ENCODE measurements around the gene SCFD2. TPM values are rescaled to one million over a fixed set of nuclear protein-coding genes. Genes with fewer than 3 reads are reported as not detected.
"Not testable (repeated sequence)": the region's sequence is repeated elsewhere in the genome, so short reads cannot be mapped to it uniquely, and the experiment has no call there.

Gene SCFD2
- total and polyA plus RNA-seq, 5 donors from 2014 or later = 15.0 to 23.9 (median 16.3) TPM

GRCh38 chr4:53274609-53275268 lies 91.1 kb downstream of the SCFD2 start:
- Histone ChIP-seq H3K36me3 (ENCODE audit: control insufficient read depth, insufficient read depth, low read length) (no peaks in the 10 kb centered on the region), H3K27ac (ENCODE audit: insufficient read depth, low read length, poor library complexity, severe bottlenecking) (no peak overlapping the region), H3K4me3 (ENCODE audit: low read depth, low read length) (no peak overlapping the region), H3K9me3 (ENCODE audit: control insufficient read depth in 2 of 2, low read length in 2 of 2) (no peaks in the 10 kb centered on the region), H3K27me3 (ENCODE audit: control insufficient read depth, insufficient read depth, low read length) (no peaks in the 10 kb centered on the region), H3K4me1 (ENCODE audit: control insufficient read depth, insufficient read depth, low read length, poor library complexity, severe bottlenecking) (no peaks in the 10 kb centered on the region)
- no peak overlapping the region for H3K4me3 Mint-ChIP-seq
- DNase-seq (no peak), ATAC-seq (ENCODE audit: low read depth in 2 of 2) (no peak)
- H3K9me3 Mint-ChIP-seq = peaks cover 0 to 2% (median 0%) of the 10 kb centered on the region in 7 donors
- peak overlapping the region in 1 of 3 donors; percentile 49 for H3K27ac Mint-ChIP-seq
- no peaks in the 10 kb centered on the region for H3K27me3 Mint-ChIP-seq
- peaks cover 0 to 3% (median 0%) of the 10 kb centered on the region in 4 donors for H3K4me1 Mint-ChIP-seq
- H3K36me3 Mint-ChIP-seq = peaks cover 33% of the 10 kb centered on the region

GRCh38 chr4:53273726-53274125 lies 92.1 kb downstream of the SCFD2 start:
- no peak overlapping the region for H3K27ac ChIP-seq (ENCODE audit: insufficient read depth, low read length, poor library complexity, severe bottlenecking)
- H3K27me3 ChIP-seq (ENCODE audit: control insufficient read depth, insufficient read depth, low read length) = no peaks in the 10 kb centered on the region
- no peaks in the 10 kb centered on the region for H3K36me3 ChIP-seq (ENCODE audit: control insufficient read depth, insufficient read depth, low read length)
- Mint-ChIP-seq H3K9me3 (no peaks in the 10 kb centered on the region), H3K27ac (no peak overlapping the region), H3K4me1 (peaks cover 0 to 3% (median 0%) of the 10 kb centered on the region in 4 donors), H3K36me3 (peaks cover 34% of the 10 kb centered on the region), H3K4me3 (no peak overlapping the region), H3K27me3 (no peaks in the 10 kb centered on the region)
- no peak overlapping the region for H3K4me3 ChIP-seq (ENCODE audit: low read depth, low read length)
- no peaks in the 10 kb centered on the region for H3K9me3 ChIP-seq (ENCODE audit: control insufficient read depth in 2 of 2, low read length in 2 of 2)
- no peak for DNase-seq
- no peaks in the 10 kb centered on the region for H3K4me1 ChIP-seq (ENCODE audit: control insufficient read depth, insufficient read depth, low read length, poor library complexity, severe bottlenecking)
- no peak for ATAC-seq (ENCODE audit: low read depth in 2 of 2)

GRCh38 chr4:53267026-53267425 lies 98.8 kb downstream of the SCFD2 start:
- DNase-seq = no peak
- peaks cover 6% of the 10 kb centered on the region for H3K36me3 ChIP-seq (ENCODE audit: control insufficient read depth, insufficient read depth, low read length)
- Mint-ChIP-seq H3K27me3 (no peaks in the 10 kb centered on the region), H3K9me3 (peaks cover 0 to 9% (median 1%) of the 10 kb centered on the region in 7 donors), H3K4me3 (no peak overlapping the region), H3K27ac (no peak overlapping the region), H3K4me1 (no peaks in the 10 kb centered on the region), H3K36me3 (peaks cover 36% of the 10 kb centered on the region)
- no peaks in the 10 kb centered on the region for H3K27me3 ChIP-seq (ENCODE audit: control insufficient read depth, insufficient read depth, low read length)
- peaks cover 7 to 22% of the 10 kb centered on the region in 2 experiments for H3K9me3 ChIP-seq (ENCODE audit: control insufficient read depth in 2 of 2, low read length in 2 of 2)
- ATAC-seq (ENCODE audit: low read depth in 2 of 2) = no peak
- no peaks in the 10 kb centered on the region for H3K4me1 ChIP-seq (ENCODE audit: control insufficient read depth, insufficient read depth, low read length, poor library complexity, severe bottlenecking)
- no peak overlapping the region for H3K4me3 ChIP-seq (ENCODE audit: low read depth, low read length)
- no peak overlapping the region for H3K27ac ChIP-seq (ENCODE audit: insufficient read depth, low read length, poor library complexity, severe bottlenecking)

- not testable (repeated sequence) for H3K4me1 Mint-ChIP-seq; H3K9me3 ChIP-seq (ENCODE audit: control insufficient read depth in 2 of 2, low read length in 2 of 2); H3K27me3 Mint-ChIP-seq; H3K4me3 ChIP-seq (ENCODE audit: low read depth, low read length); H3K27me3 ChIP-seq (ENCODE audit: control insufficient read depth, insufficient read depth, low read length); H3K27ac ChIP-seq (ENCODE audit: insufficient read depth, low read length, poor library complexity, severe bottlenecking); H3K4me1 ChIP-seq (ENCODE audit: control insufficient read depth, insufficient read depth, low read length, poor library complexity, severe bottlenecking); H3K27ac Mint-ChIP-seq; H3K36me3 ChIP-seq (ENCODE audit: control insufficient read depth, insufficient read depth, low read length); H3K4me3 Mint-ChIP-seq; H3K36me3 Mint-ChIP-seq; DNase-seq; ATAC-seq (ENCODE audit: low read depth in 2 of 2)
- peaks cover 0 to 15% (median 8%) of the 10 kb centered on the region in 7 donors for H3K9me3 Mint-ChIP-seq
Measured at GRCh38 chr4:53255986-53256385, 109.9 kb downstream of the SCFD2 start.

GRCh38 chr4:53240573-53240972 lies 125.3 kb downstream of the SCFD2 start:
- Histone ChIP-seq H3K4me1 (ENCODE audit: control insufficient read depth, insufficient read depth, low read length, poor library complexity, severe bottlenecking) (no peaks in the 10 kb centered on the region), H3K9me3 (ENCODE audit: control insufficient read depth in 2 of 2, low read length in 2 of 2) (peaks cover 5 to 6% of the 10 kb centered on the region in 2 experiments), H3K36me3 (ENCODE audit: control insufficient read depth, insufficient read depth, low read length) (no peaks in the 10 kb centered on the region), H3K27ac (ENCODE audit: insufficient read depth, low read length, poor library complexity, severe bottlenecking) (no peak overlapping the region), H3K27me3 (ENCODE audit: control insufficient read depth, insufficient read depth, low read length) (no peaks in the 10 kb centered on the region), H3K4me3 (ENCODE audit: low read depth, low read length) (no peak overlapping the region)
- peaks cover 4 to 20% (median 12%) of the 10 kb centered on the region in 7 donors for H3K9me3 Mint-ChIP-seq
- H3K4me3 Mint-ChIP-seq = peak overlapping the region in 1 of 4 donors; percentile 17
- H3K27ac Mint-ChIP-seq = no peak overlapping the region
- ATAC-seq (ENCODE audit: low read depth in 2 of 2) (no peak), DNase-seq (no peak)
- peaks cover 0 to 14% (median 7%) of the 10 kb centered on the region in 4 donors for H3K4me1 Mint-ChIP-seq
- peaks cover 31% of the 10 kb centered on the region for H3K36me3 Mint-ChIP-seq
- H3K27me3 Mint-ChIP-seq = no peaks in the 10 kb centered on the region

- not testable (repeated sequence) for H3K27ac ChIP-seq (ENCODE audit: insufficient read depth, low read length, poor library complexity, severe bottlenecking); H3K27me3 ChIP-seq (ENCODE audit: control insufficient read depth, insufficient read depth, low read length); H3K9me3 Mint-ChIP-seq; H3K4me3 Mint-ChIP-seq; DNase-seq; H3K27ac Mint-ChIP-seq; ATAC-seq (ENCODE audit: low read depth in 2 of 2); H3K36me3 ChIP-seq (ENCODE audit: control insufficient read depth, insufficient read depth, low read length); H3K4me1 Mint-ChIP-seq; H3K27me3 Mint-ChIP-seq; H3K4me3 ChIP-seq (ENCODE audit: low read depth, low read length); H3K9me3 ChIP-seq (ENCODE audit: control insufficient read depth in 2 of 2, low read length in 2 of 2); H3K4me1 ChIP-seq (ENCODE audit: control insufficient read depth, insufficient read depth, low read length, poor library complexity, severe bottlenecking)
- H3K36me3 Mint-ChIP-seq = peaks cover 28% of the 10 kb centered on the region
Measured at GRCh38 chr4:53238352-53238751, 127.5 kb downstream of the SCFD2 start.

GRCh38 chr4:53237811-53238210 lies 128.1 kb downstream of the SCFD2 start:
- H3K9me3 ChIP-seq (ENCODE audit: control insufficient read depth in 2 of 2, low read length in 2 of 2); DNase-seq; H3K27ac ChIP-seq (ENCODE audit: insufficient read depth, low read length, poor library complexity, severe bottlenecking); H3K4me3 Mint-ChIP-seq; H3K27me3 Mint-ChIP-seq; ATAC-seq (ENCODE audit: low read depth in 2 of 2); H3K27ac Mint-ChIP-seq; H3K27me3 ChIP-seq (ENCODE audit: control insufficient read depth, insufficient read depth, low read length); H3K9me3 Mint-ChIP-seq; H3K4me1 ChIP-seq (ENCODE audit: control insufficient read depth, insufficient read depth, low read length, poor library complexity, severe bottlenecking); H3K4me3 ChIP-seq (ENCODE audit: low read depth, low read length); H3K36me3 ChIP-seq (ENCODE audit: control insufficient read depth, insufficient read depth, low read length): not testable (repeated sequence)
- peaks cover 5 to 14% (median 8%) of the 10 kb centered on the region in 4 donors for H3K4me1 Mint-ChIP-seq
- H3K36me3 Mint-ChIP-seq = peaks cover 27% of the 10 kb centered on the region

GRCh38 chr4:53236624-53237023 lies 129.2 kb downstream of the SCFD2 start:
- H3K4me3 Mint-ChIP-seq; DNase-seq; H3K27ac Mint-ChIP-seq; H3K9me3 ChIP-seq (ENCODE audit: control insufficient read depth in 2 of 2, low read length in 2 of 2); H3K27me3 ChIP-seq (ENCODE audit: control insufficient read depth, insufficient read depth, low read length); H3K36me3 ChIP-seq (ENCODE audit: control insufficient read depth, insufficient read depth, low read length); ATAC-seq (ENCODE audit: low read depth in 2 of 2); H3K9me3 Mint-ChIP-seq; H3K27me3 Mint-ChIP-seq; H3K27ac ChIP-seq (ENCODE audit: insufficient read depth, low read length, poor library complexity, severe bottlenecking); H3K4me3 ChIP-seq (ENCODE audit: low read depth, low read length); H3K4me1 ChIP-seq (ENCODE audit: control insufficient read depth, insufficient read depth, low read length, poor library complexity, severe bottlenecking): not testable (repeated sequence)
- Mint-ChIP-seq H3K4me1 (peaks cover 5 to 13% (median 10%) of the 10 kb centered on the region in 4 donors), H3K36me3 (peaks cover 29% of the 10 kb centered on the region)

Data from CD4-positive, CD25-positive, alpha-beta regulatory T cell (primary cell).